ENCODE results near the gene ENDOU. TPM values are rescaled to one million over a fixed set of nuclear protein-coding genes. Genes with fewer than 3 reads are reported as not detected.
A peak's percentile ranks its signal among the peaks of the same experiment; 100 is the strongest.

The ENDOU gene
- total RNA-seq, 2 experiments from 2014 or later = 0.19 TPM; not detected in 1

DNA sequence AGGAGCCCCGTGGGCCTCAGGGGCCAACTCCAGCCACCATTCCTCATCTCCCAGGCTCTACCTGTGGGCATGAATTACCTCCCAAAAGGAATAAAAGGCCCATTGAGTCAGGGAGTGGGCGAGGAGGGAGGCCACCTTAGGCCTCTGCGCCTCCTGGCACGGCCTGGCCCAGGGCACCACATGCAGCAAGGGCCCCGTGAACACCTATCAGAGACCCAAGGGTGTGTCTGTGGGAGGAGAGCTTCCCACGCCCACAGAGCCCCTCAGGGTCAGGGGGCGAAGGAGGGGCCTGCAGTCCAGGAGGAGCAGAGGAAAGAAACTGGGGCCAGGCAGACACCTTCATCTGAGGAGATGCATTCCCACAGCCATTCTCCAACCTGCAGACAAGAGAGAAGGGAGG, 21.2 kb upstream of the ENDOU start:
- no peak for DNase-seq (ENCODE audit: low spot score)
- BruUV-seq (replicated peaks) = no TSS peak
- intact Hi-C loops (cut with micrococcal nuclease; ENCODE audit: unreplicated experiment) = no loop called here
- POLR2A ChIA-PET = interaction anchor here (0.8 to 1.8 kb wide), 2 partner anchors 11 to 12 kb away, joined by 3 to 6 read pairs; no protein-coding TSS in a partner anchor
- CTCF ChIA-PET (ENCODE audit: unreplicated experiment) = no interaction called here
- no peaks in the 10 kb centered on the region for H3K9me3 ChIP-seq (ENCODE audit: low read length)
- peak overlapping the region; percentile 9 for H3K27ac ChIP-seq (ENCODE audit: low read depth, low read length, poor library complexity, severe bottlenecking)
- H3K79me2 ChIP-seq (ENCODE audit: insufficient read depth, low read depth, low read length) = no peaks in the 10 kb centered on the region
- no peaks in the 10 kb centered on the region for H3K9me2 ChIP-seq (ENCODE audit: insufficient read depth, low read length)
- H3K4me2 ChIP-seq (ENCODE audit: low read length) = peak overlapping the region; percentile 62
- no peak overlapping the region for H2AFZ ChIP-seq (ENCODE audit: low read length)
- TF ChIP-seq, protein P1, sequence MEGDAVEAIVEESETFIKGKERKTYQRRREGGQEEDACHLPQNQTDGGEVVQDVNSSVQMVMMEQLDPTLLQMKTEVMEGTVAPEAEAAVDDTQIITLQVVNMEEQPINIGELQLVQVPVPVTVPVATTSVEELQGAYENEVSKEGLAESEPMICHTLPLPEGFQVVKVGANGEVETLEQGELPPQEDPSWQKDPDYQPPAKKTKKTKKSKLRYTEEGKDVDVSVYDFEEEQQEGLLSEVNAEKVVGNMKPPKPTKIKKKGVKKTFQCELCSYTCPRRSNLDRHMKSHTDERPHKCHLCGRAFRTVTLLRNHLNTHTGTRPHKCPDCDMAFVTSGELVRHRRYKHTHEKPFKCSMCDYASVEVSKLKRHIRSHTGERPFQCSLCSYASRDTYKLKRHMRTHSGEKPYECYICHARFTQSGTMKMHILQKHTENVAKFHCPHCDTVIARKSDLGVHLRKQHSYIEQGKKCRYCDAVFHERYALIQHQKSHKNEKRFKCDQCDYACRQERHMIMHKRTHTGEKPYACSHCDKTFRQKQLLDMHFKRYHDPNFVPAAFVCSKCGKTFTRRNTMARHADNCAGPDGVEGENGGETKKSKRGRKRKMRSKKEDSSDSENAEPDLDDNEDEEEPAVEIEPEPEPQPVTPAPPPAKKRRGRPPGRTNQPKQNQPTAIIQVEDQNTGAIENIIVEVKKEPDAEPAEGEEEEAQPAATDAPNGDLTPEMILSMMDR (conservative IDR thresholded peaks at IDR 0.05; ENCODE audit: low read length) = no peak
- no peak for TF ChIP-seq EZH2phosphoT487 (IDR thresholded peaks at IDR 0.05; ENCODE audit: borderline replicate concordance, low read depth, low read length)
- peak overlapping the region; percentile 10 for H3K4me3 ChIP-seq (ENCODE audit: low read depth, low read length, poor library complexity, severe bottlenecking)
- no peaks in the 10 kb centered on the region for H4K20me1 ChIP-seq (ENCODE audit: insufficient read depth, low read length)
- H3K36me3 ChIP-seq (ENCODE audit: insufficient read depth, low read length) = no peaks in the 10 kb centered on the region
- peaks cover 40% of the 10 kb centered on the region for H3K4me1 ChIP-seq (ENCODE audit: insufficient read depth, low read length, poor library complexity, severe bottlenecking)

GRCh38 chr12:47746073-47746472, 20.8 kb upstream of the ENDOU start:
- ChIA-PET POLR2A (no interaction called here), CTCF (ENCODE audit: unreplicated experiment) (no interaction called here)
- TF ChIP-seq, protein P1 (conservative IDR thresholded peaks at IDR 0.05; ENCODE audit: low read length) = no peak
- no peak for TF ChIP-seq EZH2phosphoT487 (IDR thresholded peaks at IDR 0.05; ENCODE audit: borderline replicate concordance, low read depth, low read length)
- BruUV-seq (replicated peaks) = no TSS peak
- Histone ChIP-seq H3K9me2 (ENCODE audit: insufficient read depth, low read length) (no peaks in the 10 kb centered on the region), H3K9me3 (ENCODE audit: low read length) (no peaks in the 10 kb centered on the region), H3K36me3 (ENCODE audit: insufficient read depth, low read length) (no peaks in the 10 kb centered on the region), H3K27ac (ENCODE audit: low read depth, low read length, poor library complexity, severe bottlenecking) (no peak overlapping the region), H4K20me1 (ENCODE audit: insufficient read depth, low read length) (no peaks in the 10 kb centered on the region), H3K4me1 (ENCODE audit: insufficient read depth, low read length, poor library complexity, severe bottlenecking) (peaks cover 41% of the 10 kb centered on the region), H3K4me2 (ENCODE audit: low read length) (peak overlapping the region; percentile 62; the same call in 1 of the 2 replicates), H3K4me3 (ENCODE audit: low read depth, low read length, poor library complexity, severe bottlenecking) (no peak overlapping the region), H2AFZ (ENCODE audit: low read length) (no peak overlapping the region), H3K79me2 (ENCODE audit: insufficient read depth, low read depth, low read length) (no peaks in the 10 kb centered on the region)
- DNase-seq (ENCODE audit: low spot score) = no peak
- intact Hi-C loops (cut with micrococcal nuclease; ENCODE audit: unreplicated experiment) = no loop called here

DNA sequence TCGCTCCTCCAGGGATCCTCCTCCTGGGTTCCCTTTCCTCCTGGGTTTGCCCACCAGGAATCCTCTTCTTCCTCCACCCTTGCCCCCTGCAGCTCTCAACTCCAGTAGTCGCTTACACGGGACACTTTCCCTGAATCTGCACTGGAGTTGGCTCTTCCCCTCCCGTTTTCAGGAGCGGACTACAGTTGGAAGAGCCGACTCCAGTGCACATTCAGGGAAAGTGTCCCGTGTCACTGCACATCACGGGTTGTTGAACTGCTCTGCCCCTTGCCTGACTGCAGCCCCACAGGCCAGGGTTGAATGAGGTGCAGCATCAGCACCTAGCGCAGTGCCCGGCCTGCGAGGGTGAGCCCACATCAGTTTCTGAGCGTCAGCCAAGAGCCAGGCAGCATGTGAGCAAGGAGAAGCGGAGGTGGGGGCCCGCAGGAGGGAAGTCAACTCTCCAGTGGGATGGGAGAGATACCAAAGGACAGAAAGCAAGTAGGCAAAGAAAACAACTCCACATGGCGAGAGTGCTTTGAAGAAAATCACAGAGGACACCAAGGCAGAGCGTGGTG, 20.3 kb upstream of the ENDOU start:
- Histone ChIP-seq H2AFZ (ENCODE audit: low read length) (no peak overlapping the region), H4K20me1 (ENCODE audit: insufficient read depth, low read length) (no peaks in the 10 kb centered on the region), H3K79me2 (ENCODE audit: insufficient read depth, low read depth, low read length) (no peaks in the 10 kb centered on the region), H3K4me3 (ENCODE audit: low read depth, low read length, poor library complexity, severe bottlenecking) (no peak overlapping the region), H3K36me3 (ENCODE audit: insufficient read depth, low read length) (no peaks in the 10 kb centered on the region), H3K4me1 (ENCODE audit: insufficient read depth, low read length, poor library complexity, severe bottlenecking) (peaks cover 42% of the 10 kb centered on the region), H3K9me3 (ENCODE audit: low read length) (no peaks in the 10 kb centered on the region), H3K4me2 (ENCODE audit: low read length) (no peak overlapping the region), H3K27ac (ENCODE audit: low read depth, low read length, poor library complexity, severe bottlenecking) (no peak overlapping the region), H3K9me2 (ENCODE audit: insufficient read depth, low read length) (no peaks in the 10 kb centered on the region)
- DNase-seq (ENCODE audit: low spot score) = no peak
- ChIA-PET POLR2A (interaction anchor here (0.9 to 1.9 kb wide), 2 partner anchors 12 to 27 kb away, joined by 4 read pairs; partner anchors contain the start of gene SLC48A1), CTCF (ENCODE audit: unreplicated experiment) (interaction anchor here (4.4 kb wide), 1 partner anchor 22 kb away, joined by 74 read pairs; no protein-coding TSS in a partner anchor)
- no TSS peak for BruUV-seq (replicated peaks)
- TF ChIP-seq, protein P1 (conservative IDR thresholded peaks at IDR 0.05; ENCODE audit: low read length) = no peak
- no peak for TF ChIP-seq EZH2phosphoT487 (IDR thresholded peaks at IDR 0.05; ENCODE audit: borderline replicate concordance, low read depth, low read length)
- intact Hi-C loops (cut with micrococcal nuclease; ENCODE audit: unreplicated experiment) = no loop called here
